Endodermal cell (in vitro differentiated cells): ENCODE measurements around the gene DENND1A. TPM values are rescaled to one million over a fixed set of nuclear protein-coding genes. Genes with fewer than 3 reads are reported as not detected.

Experiments used
- DNase-seq: peaks from one replicate; pipeline ENCODE4 v3.0.0-alpha.2; 2017
- H3K27ac ChIP-seq: 2 replicates; pipeline ENCODE4 v1.5.1; 2013; ENCODE audit warnings: mild to moderate bottlenecking, low read depth, low read length, moderate library complexity
- H3K27me3 ChIP-seq: 2 replicates; pipeline ENCODE4 v1.6.1; 2013; ENCODE audit warnings: mild to moderate bottlenecking, low read length, moderate library complexity; ENCODE audit not compliant: insufficient read depth, control insufficient read depth, poor library complexity, severe bottlenecking
- H3K36me3 ChIP-seq: 2 replicates; pipeline ENCODE4 v1.7.0; 2013; ENCODE audit warnings: mild to moderate bottlenecking, low read length, moderate library complexity; ENCODE audit not compliant: control insufficient read depth, insufficient read depth
- H3K4me1 ChIP-seq: one replicate; pipeline ENCODE4 v1.7.0; 2013; ENCODE audit warnings: low read length; ENCODE audit not compliant: control insufficient read depth, insufficient read depth
- H3K4me3 ChIP-seq: 2 replicates; pipeline ENCODE4 v1.5.1; 2013; ENCODE audit warnings: mild to moderate bottlenecking, low read length, moderate library complexity
- H3K9ac ChIP-seq: 2 replicates; pipeline ENCODE4 v1.6.1; 2013; ENCODE audit warnings: mild to moderate bottlenecking, low read length, moderate library complexity; ENCODE audit not compliant: poor library complexity, severe bottlenecking; ENCODE audit errors: extremely low read depth
- H3K9me3 ChIP-seq: 2 replicates; pipeline ENCODE4 v1.6.1; 2013; ENCODE audit warnings: mild to moderate bottlenecking, low read length, moderate library complexity; ENCODE audit not compliant: control insufficient read depth
- H3K27ac Mint-ChIP-seq: 2 replicates; pipeline ENCODE4 v1.8.0; 2020; ENCODE audit warnings: mixed read lengths
- H3K27me3 Mint-ChIP-seq: 2 replicates; pipeline ENCODE4 v1.8.0; 2021; ENCODE audit warnings: mild to moderate bottlenecking, mixed read lengths; ENCODE audit not compliant: insufficient read depth
- H3K36me3 Mint-ChIP-seq: 2 replicates; pipeline ENCODE4 v1.8.0; 2020; ENCODE audit warnings: low read depth, mixed read lengths
- H3K4me1 Mint-ChIP-seq: 2 replicates; pipeline ENCODE4 v1.8.0; 2020; ENCODE audit warnings: mixed read lengths
- H3K4me3 Mint-ChIP-seq: 2 replicates; pipeline ENCODE4 v1.8.0; 2020; ENCODE audit warnings: mild to moderate bottlenecking, moderate library complexity, mixed read lengths
- H3K9me3 Mint-ChIP-seq: 2 replicates; pipeline ENCODE4 v1.8.0; 2020; ENCODE audit warnings: mild to moderate bottlenecking, mixed read lengths
- WGBS, 2 experiments: methylation state at CpG; one replicate each; pipeline versions ENCODE4 v1.1.5 to v1.1.7; 2013; ENCODE audit warnings: missing lambda C conversion rate in 2 of 2, mixed read lengths in 1 of 2; ENCODE audit not compliant: insufficient coverage in 1 of 2, insufficient read length in 1 of 2; 5-methylcytosine and 5-hydroxymethylcytosine counted together
- total RNA-seq, 2 donors: library from RNA; stranded (reverse); fragmentation: NEBNext Ultra II Directional in 1 of 2; extraction: Animal tissue kit (Norgen Biotek cat#: 25700) in 1 of 2; gene quantifications; 2 replicates in 1 of 2; 3 replicates in 1 of 2; pipeline ENCODE4 v1.2.1, GENCODE V29; 2021
- TF ChIP-seq, protein P1 (sequence below): fragments of 200-600 bp; sonication (generic); conservative IDR thresholded peaks from 2 replicates; pipeline ENCODE4 v1.5.0; 2021; ENCODE audit warnings: antibody characterized with exemption, mild to moderate bottlenecking

DENND1A gene
- total RNA-seq, 2 donors from 2014 or later, result 29.5 to 38.4 TPM

DNA sequence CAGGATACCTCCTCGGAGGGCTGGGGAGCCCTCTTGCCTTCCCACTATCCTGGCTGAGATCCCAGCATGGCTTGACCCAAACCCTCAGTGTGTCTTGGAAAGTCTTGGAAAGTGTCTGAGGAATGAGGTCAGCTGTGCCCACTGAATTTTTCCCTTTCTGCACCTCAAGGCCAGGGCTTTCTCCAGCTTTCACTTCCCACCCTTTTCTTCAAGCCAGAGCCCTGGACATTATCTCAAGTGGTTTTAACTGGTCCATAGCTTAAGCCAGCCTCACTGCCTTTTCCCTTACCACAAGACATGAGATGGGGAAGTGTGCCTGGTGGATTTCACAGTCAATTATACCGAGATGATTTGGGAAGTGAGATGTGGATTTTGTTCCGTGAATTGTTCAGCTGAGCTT lies 45.9 kb upstream of the DENND1A start:
- 92 to 100% methylated on average over 2 to 3 of the region's 3 CpGs for WGBS, 2 experiments
- no peak overlapping the region for H3K4me3 ChIP-seq
- TF ChIP-seq, protein P1, sequence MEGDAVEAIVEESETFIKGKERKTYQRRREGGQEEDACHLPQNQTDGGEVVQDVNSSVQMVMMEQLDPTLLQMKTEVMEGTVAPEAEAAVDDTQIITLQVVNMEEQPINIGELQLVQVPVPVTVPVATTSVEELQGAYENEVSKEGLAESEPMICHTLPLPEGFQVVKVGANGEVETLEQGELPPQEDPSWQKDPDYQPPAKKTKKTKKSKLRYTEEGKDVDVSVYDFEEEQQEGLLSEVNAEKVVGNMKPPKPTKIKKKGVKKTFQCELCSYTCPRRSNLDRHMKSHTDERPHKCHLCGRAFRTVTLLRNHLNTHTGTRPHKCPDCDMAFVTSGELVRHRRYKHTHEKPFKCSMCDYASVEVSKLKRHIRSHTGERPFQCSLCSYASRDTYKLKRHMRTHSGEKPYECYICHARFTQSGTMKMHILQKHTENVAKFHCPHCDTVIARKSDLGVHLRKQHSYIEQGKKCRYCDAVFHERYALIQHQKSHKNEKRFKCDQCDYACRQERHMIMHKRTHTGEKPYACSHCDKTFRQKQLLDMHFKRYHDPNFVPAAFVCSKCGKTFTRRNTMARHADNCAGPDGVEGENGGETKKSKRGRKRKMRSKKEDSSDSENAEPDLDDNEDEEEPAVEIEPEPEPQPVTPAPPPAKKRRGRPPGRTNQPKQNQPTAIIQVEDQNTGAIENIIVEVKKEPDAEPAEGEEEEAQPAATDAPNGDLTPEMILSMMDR, result no peak
- peaks cover 31% of the 10 kb centered on the region for H3K27me3 Mint-ChIP-seq
- no peaks in the 10 kb centered on the region for H3K4me1 ChIP-seq
- no peaks in the 10 kb centered on the region for H3K9me3 ChIP-seq
- H3K36me3 ChIP-seq, result no peaks in the 10 kb centered on the region
- no peaks in the 10 kb centered on the region for H3K9me3 Mint-ChIP-seq
- H3K9ac ChIP-seq, result no peak overlapping the region
- peaks cover 16% of the 10 kb centered on the region for H3K27me3 ChIP-seq
- no peak for DNase-seq
- H3K36me3 Mint-ChIP-seq, result no peaks in the 10 kb centered on the region
- H3K27ac Mint-ChIP-seq, result no peak overlapping the region
- H3K4me3 Mint-ChIP-seq, result no peak overlapping the region
- H3K27ac ChIP-seq, result no peak overlapping the region
- no peaks in the 10 kb centered on the region for H3K4me1 Mint-ChIP-seq

DNA sequence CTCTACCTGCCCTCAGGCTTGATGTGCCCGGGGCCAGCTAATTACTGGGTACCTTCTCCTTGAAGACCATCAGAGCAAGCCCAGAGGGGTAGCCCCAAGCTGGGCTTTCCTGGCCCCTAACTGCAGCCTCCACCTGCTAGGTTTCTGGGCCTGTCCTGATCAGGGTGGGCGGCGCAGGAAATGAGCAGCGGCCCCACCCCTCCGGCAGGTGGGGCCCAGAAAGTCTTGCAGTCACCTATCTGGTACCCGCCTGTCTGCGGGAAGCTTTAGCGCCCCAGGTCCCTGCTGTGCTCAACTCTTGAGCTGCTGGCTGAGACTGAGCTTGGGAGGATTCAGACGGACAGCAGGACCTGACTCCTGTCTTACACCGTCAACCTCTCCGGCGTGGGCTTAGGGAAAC lies 44.5 kb upstream of the DENND1A start:
- Histone ChIP-seq H3K9ac (no peak overlapping the region), H3K27ac (no peak overlapping the region), H3K4me3 (no peak overlapping the region), H3K4me1 (no peaks in the 10 kb centered on the region), H3K9me3 (no peaks in the 10 kb centered on the region), H3K27me3 (peaks cover 6% of the 10 kb centered on the region), H3K36me3 (no peaks in the 10 kb centered on the region)
- no peak for DNase-seq
- peaks cover 21% of the 10 kb centered on the region for H3K27me3 Mint-ChIP-seq
- H3K36me3 Mint-ChIP-seq, result no peaks in the 10 kb centered on the region
- H3K9me3 Mint-ChIP-seq, result no peaks in the 10 kb centered on the region
- no peaks in the 10 kb centered on the region for H3K4me1 Mint-ChIP-seq
- WGBS, 2 experiments, result 82 to 90% methylated on average over 12 of the region's 12 CpGs
- no peak overlapping the region for H3K27ac Mint-ChIP-seq
- H3K4me3 Mint-ChIP-seq, result no peak overlapping the region
- TF ChIP-seq, protein P1, result no peak

DNA sequence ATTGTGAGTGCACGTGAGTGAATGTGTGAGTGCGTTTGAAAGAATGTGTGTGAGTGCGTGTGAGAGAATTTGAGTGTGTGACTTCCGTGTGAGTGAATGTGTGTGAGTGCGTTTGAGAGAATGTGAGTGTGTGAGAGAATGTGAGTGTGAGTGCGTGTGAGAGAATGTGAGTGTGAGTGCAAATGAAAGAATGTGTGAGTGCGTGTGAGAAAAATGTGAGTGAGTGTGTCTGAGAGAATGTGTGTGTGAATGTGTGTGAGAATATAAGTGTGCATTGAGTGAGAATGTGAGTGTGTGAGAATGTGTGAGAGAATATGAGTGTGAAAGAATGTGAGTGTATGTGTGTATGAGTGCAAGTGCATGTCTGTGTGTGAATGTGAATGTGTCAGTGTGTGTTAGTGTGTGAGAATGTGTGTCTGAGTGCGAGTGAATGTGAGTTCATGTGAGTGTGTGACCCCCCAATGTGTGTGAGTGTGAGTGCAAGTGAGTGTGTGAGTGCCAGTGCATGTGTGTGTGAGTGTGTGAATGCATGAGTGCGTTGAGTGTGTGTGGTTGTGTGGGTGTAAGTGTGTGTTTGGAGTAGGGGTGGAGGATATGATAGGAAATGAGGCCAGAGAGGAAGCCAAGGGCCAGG lies 43.8 kb upstream of the DENND1A start:
- H3K27me3 Mint-ChIP-seq, result peaks cover 16% of the 10 kb centered on the region
- Histone ChIP-seq H3K36me3 (no peaks in the 10 kb centered on the region), H3K9me3 (no peaks in the 10 kb centered on the region), H3K9ac (no peak overlapping the region), H3K27me3 (no peaks in the 10 kb centered on the region), H3K27ac (no peak overlapping the region), H3K4me1 (no peaks in the 10 kb centered on the region), H3K4me3 (no peak overlapping the region)
- H3K4me3 Mint-ChIP-seq, result no peak overlapping the region
- DNase-seq, result no peak
- no peaks in the 10 kb centered on the region for H3K36me3 Mint-ChIP-seq
- TF ChIP-seq, protein P1, result no peak
- whole genome bisulfite sequencing, 2 experiments, result 92 to 94% methylated on average over 9 of the region's 9 CpGs
- no peaks in the 10 kb centered on the region for H3K9me3 Mint-ChIP-seq
- H3K4me1 Mint-ChIP-seq, result no peaks in the 10 kb centered on the region
- H3K27ac Mint-ChIP-seq, result no peak overlapping the region
